Neuron (in vitro differentiated cells): ENCODE data around the gene NCMAP.
"Not testable (repeated sequence)": the region's sequence is repeated elsewhere in the genome, so short reads cannot be mapped to it uniquely, and the experiment has no call there.

Experiments
- H2AFZ ChIP-seq: one replicate; pipeline ENCODE4 v1.6.1; 2013; ENCODE audit warnings: low read depth, mild to moderate bottlenecking, inconsistent platforms, low read length, moderate library complexity
- H3K27me3 ChIP-seq: one replicate; pipeline ENCODE4 v1.6.1; 2013; ENCODE audit warnings: low read length; ENCODE audit not compliant: insufficient read depth
- H3K36me3 ChIP-seq: one replicate; pipeline ENCODE4 v1.6.1; 2013; ENCODE audit warnings: low read length; ENCODE audit not compliant: insufficient read depth
- H3K4me1 ChIP-seq: one replicate; pipeline ENCODE4 v1.6.1; 2013; ENCODE audit warnings: low read length; ENCODE audit not compliant: insufficient read depth
- H3K4me3 ChIP-seq: 2 replicates; pipeline ENCODE4 v1.5.1; 2013; ENCODE audit warnings: mild to moderate bottlenecking, low read length, moderate library complexity
- H3K9me3 ChIP-seq: one replicate; pipeline ENCODE4 v1.6.1; 2013; ENCODE audit warnings: low read length

The NCMAP gene

GRCh38 chr1:24555591-24556413, at the start of gene NCMAP:
Gene NCMAP (plus strand): TSS chr1:24556087. CDS start chr1:24595431, 39,344 bp downstream.
- Histone ChIP-seq H3K36me3 (no peaks in the 10 kb centered on the region), H3K27me3 (peaks cover 46% of the 10 kb centered on the region), H3K4me1 (peaks cover 13% of the 10 kb centered on the region), H2AFZ (no peak within 1 kb of the TSS), H3K9me3 (no peaks in the 10 kb centered on the region), H3K4me3 (no peak within 1 kb of the TSS)

- peaks cover 34% of the 10 kb centered on the region for H3K27me3 ChIP-seq
- H3K4me3 ChIP-seq = no peak overlapping the region
- H3K9me3 ChIP-seq = no peaks in the 10 kb centered on the region
Observed at GRCh38 chr1:24506691-24507381, 49.1 kb upstream of the NCMAP start.

DNA sequence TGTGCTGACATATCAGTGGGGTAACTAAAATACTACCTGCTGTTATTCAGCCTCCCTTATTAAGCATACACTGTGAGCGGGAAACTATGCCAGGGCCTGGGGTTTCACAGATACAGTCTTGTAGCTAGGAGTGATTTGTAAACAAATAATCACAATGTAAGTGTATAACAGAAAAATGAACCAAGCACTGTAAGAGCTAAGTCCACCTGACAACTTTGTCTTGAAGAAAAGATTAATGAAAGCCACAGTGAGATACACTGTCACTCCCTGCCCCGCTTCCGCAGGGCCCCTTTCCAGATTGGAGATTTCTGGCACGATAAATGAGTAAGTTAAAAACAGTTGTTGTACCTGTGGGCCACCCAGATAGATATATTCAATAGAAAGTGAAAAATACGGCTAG, 48.5 kb upstream of the NCMAP start:
- Histone ChIP-seq H3K9me3 (no peaks in the 10 kb centered on the region), H2AFZ (no peak overlapping the region), H3K4me3 (no peak overlapping the region), H3K4me1 (no peaks in the 10 kb centered on the region), H3K27me3 (peaks cover 29% of the 10 kb centered on the region), H3K36me3 (no peaks in the 10 kb centered on the region)

More at GRCh38 chr1:24506691-24507381, 49.1 kb upstream of the NCMAP start:
- no peak overlapping the region for H2AFZ ChIP-seq
- H3K36me3 ChIP-seq = no peaks in the 10 kb centered on the region
- H3K4me1 ChIP-seq = no peaks in the 10 kb centered on the region

- Histone ChIP-seq H3K9me3 (no peaks in the 10 kb centered on the region), H3K4me1 (no peaks in the 10 kb centered on the region), H2AFZ (no peak overlapping the region), H3K4me3 (no peak overlapping the region), H3K27me3 (peaks cover 20% of the 10 kb centered on the region), H3K36me3 (no peaks in the 10 kb centered on the region)
Observed at GRCh38 chr1:24508911-24509310, 47.0 kb upstream of the NCMAP start.

GRCh38 chr1:24513706-24514105, 42.2 kb upstream of the NCMAP start:
- Histone ChIP-seq H3K4me1 (no peaks in the 10 kb centered on the region), H3K4me3 (no peak overlapping the region), H3K9me3 (no peaks in the 10 kb centered on the region), H3K36me3 (no peaks in the 10 kb centered on the region), H3K27me3 (peaks cover 2% of the 10 kb centered on the region), H2AFZ (no peak overlapping the region)

DNA sequence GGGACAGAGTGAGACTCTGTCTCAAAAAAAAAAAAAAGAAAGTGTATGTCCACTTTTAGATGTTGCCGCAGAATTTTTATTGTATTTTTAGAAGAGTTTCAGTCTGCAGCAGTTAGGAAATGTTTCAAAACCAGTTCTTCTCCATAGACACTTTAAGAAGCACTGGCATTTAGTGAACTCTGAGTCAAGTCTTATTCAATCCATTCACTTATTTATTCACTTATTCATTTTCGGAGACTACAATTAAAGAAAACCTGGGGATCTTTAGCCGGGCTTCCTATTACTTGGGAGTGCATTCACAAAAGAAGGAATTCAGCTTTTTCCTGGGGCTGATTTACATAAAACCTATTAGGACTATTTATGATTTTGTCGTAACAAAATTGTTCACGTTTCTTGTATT, 40.9 kb upstream of the NCMAP start:
- H3K36me3 ChIP-seq = no peaks in the 10 kb centered on the region
- H3K27me3 ChIP-seq = peaks cover 2% of the 10 kb centered on the region
- no peak overlapping the region for H3K4me3 ChIP-seq
- H3K9me3 ChIP-seq = no peaks in the 10 kb centered on the region
- H2AFZ ChIP-seq = no peak overlapping the region
- H3K4me1 ChIP-seq = no peaks in the 10 kb centered on the region

- H3K4me3 ChIP-seq, H3K9me3 ChIP-seq, H2AFZ ChIP-seq, H3K4me1 ChIP-seq, H3K36me3 ChIP-seq, H3K27me3 ChIP-seq: not testable (repeated sequence)
Observed at GRCh38 chr1:24515671-24516209, 40.1 kb upstream of the NCMAP start.

GRCh38 chr1:24516506-24516905, 39.4 kb upstream of the NCMAP start:
- Histone ChIP-seq H3K27me3 (peaks cover 2% of the 10 kb centered on the region), H2AFZ (no peak overlapping the region), H3K9me3 (no peaks in the 10 kb centered on the region), H3K4me3 (no peak overlapping the region), H3K4me1 (no peaks in the 10 kb centered on the region), H3K36me3 (no peaks in the 10 kb centered on the region)

- H2AFZ ChIP-seq = no peak overlapping the region
- peaks cover 2% of the 10 kb centered on the region for H3K27me3 ChIP-seq
- H3K36me3 ChIP-seq = no peaks in the 10 kb centered on the region
- H3K4me1 ChIP-seq = no peaks in the 10 kb centered on the region
- H3K9me3 ChIP-seq = no peaks in the 10 kb centered on the region
- no peak overlapping the region for H3K4me3 ChIP-seq
Observed at GRCh38 chr1:24517898-24518297, 38.0 kb upstream of the NCMAP start.

DNA sequence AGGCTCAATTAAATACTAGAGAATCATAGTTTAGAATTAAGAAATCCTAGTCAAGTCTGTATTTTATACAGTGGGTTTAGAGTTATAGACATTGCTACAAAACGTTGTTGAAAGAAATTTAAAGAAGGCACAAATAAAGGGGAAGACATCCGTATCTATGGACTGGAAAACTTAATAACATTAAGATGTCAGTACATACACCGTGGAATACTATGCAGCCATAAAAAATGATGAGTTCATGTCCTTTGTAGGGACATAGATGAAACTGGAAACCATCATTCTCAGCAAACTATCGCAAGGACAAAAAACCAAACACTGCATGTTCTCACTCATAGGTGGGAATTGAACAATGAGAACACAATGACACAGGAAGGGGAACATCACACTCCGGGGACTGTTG, 35.6 kb upstream of the NCMAP start:
- not testable (repeated sequence) for H3K4me3 ChIP-seq, H2AFZ ChIP-seq, H3K4me1 ChIP-seq, H3K9me3 ChIP-seq, H3K27me3 ChIP-seq, H3K36me3 ChIP-seq

DNA sequence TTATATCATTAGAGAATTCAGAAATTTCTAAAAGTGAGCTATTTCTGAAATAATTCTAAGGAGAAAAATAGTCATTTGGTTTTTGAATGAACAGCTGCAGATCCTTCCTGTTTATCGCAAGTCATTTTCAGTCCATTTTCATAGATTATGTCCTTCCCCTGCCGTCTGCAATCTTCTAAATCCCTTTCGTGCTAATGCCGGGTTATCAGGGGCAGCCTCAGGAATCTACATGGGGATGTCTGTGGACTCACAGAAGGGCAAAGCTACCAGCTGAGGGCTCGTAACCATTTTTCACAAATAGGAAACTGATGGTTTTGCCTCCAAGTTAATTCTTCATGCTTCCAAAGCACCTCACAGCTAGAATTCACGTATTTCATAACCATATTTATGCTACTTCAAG, 30.3 kb upstream of the NCMAP start:
- Histone ChIP-seq H3K36me3 (no peaks in the 10 kb centered on the region), H3K9me3 (no peaks in the 10 kb centered on the region), H3K4me3 (no peak overlapping the region), H3K4me1 (no peaks in the 10 kb centered on the region), H2AFZ (no peak overlapping the region), H3K27me3 (peaks cover 2% of the 10 kb centered on the region)

DNA sequence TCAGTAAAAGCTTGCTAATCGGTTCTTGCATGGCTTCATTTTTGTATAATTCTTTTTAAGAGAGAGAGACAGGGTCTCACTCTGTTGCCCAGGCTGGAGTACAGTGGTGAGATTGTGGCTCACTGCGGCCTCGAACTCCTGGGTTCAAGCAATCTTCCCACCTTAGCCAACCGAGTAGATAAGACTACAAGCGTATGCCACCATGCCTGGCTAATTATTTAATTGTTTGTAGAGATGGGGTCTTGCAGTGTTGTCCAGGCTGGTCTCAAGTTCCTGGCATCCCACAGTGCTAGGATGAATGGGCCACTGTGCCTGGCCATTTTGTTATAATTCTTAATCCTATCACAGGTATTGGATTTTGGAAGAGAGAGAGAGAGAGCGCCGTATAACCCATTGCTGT, 29.8 kb upstream of the NCMAP start:
- Histone ChIP-seq H3K4me1 (no peaks in the 10 kb centered on the region), H2AFZ (no peak overlapping the region), H3K36me3 (no peaks in the 10 kb centered on the region), H3K27me3 (peaks cover 2% of the 10 kb centered on the region), H3K9me3 (no peaks in the 10 kb centered on the region), H3K4me3 (no peak overlapping the region)

GRCh38 chr1:24526940-24527542, 28.8 kb upstream of the NCMAP start:
- Histone ChIP-seq H3K27me3 (peaks cover 2% of the 10 kb centered on the region), H3K36me3 (no peaks in the 10 kb centered on the region)

More at GRCh38 chr1:24526940-24527542, 28.8 kb upstream of the NCMAP start:
- Histone ChIP-seq H3K9me3 (no peaks in the 10 kb centered on the region), H3K4me1 (no peaks in the 10 kb centered on the region), H2AFZ (no peak overlapping the region), H3K4me3 (no peak overlapping the region)
